Keratinocyte (primary cell): ENCODE results near the gene FHL1. TPM values are rescaled to one million over a fixed set of nuclear protein-coding genes. Genes with fewer than 3 reads are reported as not detected.

ENCODE experiments used
- DNase-seq: peaks from one replicate; pipeline ENCODE4 v3.0.0-alpha.2; 2011; ENCODE audit warnings: low read depth, missing footprints, low spot score
- FAIRE-seq: peaks from 2 replicates; lab custom pipeline; 2011; peaks lifted over from hg19 to GRCh38; lab: Jason Lieb, UNC
- H2AFZ ChIP-seq: 2 replicates; pipeline ENCODE4 v1.6.0; 2012; ENCODE audit warnings: low read length, control low read depth, inconsistent platforms; ENCODE audit not compliant: control insufficient read depth
- H3K27ac ChIP-seq: 2 replicates; pipeline ENCODE4 v1.5.1; 2011; ENCODE audit warnings: low read length; ENCODE audit not compliant: control insufficient read depth, insufficient read depth
- H3K27me3 ChIP-seq: 3 replicates; pipeline ENCODE4 v1.6.0; 2011; ENCODE audit warnings: low read length; ENCODE audit not compliant: control insufficient read depth, insufficient read depth; ENCODE audit errors: extremely low read depth
- H3K36me3 ChIP-seq, 2 experiments: 2 replicates in 1 of 2; 3 replicates in 1 of 2; pipeline ENCODE4 v1.5.1; 2011; ENCODE audit warnings: low read length in 2 of 2, mild to moderate bottlenecking in 1 of 2; ENCODE audit not compliant: control insufficient read depth in 2 of 2, insufficient read depth in 2 of 2; ENCODE audit errors: extremely low read depth in 1 of 2
- H3K4me1 ChIP-seq: 3 replicates; pipeline ENCODE4 v1.5.1; 2011; ENCODE audit warnings: low read length; ENCODE audit not compliant: control insufficient read depth, insufficient read depth; ENCODE audit errors: extremely low read depth
- H3K4me2 ChIP-seq: 3 replicates; pipeline ENCODE4 v1.6.0; 2011; ENCODE audit warnings: low read depth, low read length; ENCODE audit not compliant: control insufficient read depth, insufficient read depth; ENCODE audit errors: extremely low read depth
- H3K4me3 ChIP-seq, 3 experiments: fragments of 200-600 bp in 1 of 3; sonication (generic) in 1 of 3; 2 replicates in 2 of 3; 3 replicates in 1 of 3; pipeline ENCODE4 v1.5.1; 2011 to 2016; ENCODE audit warnings: low read length in 3 of 3, mild to moderate bottlenecking in 3 of 3, control low read depth in 2 of 3, inconsistent platforms in 1 of 3, low read depth in 1 of 3, mixed read lengths in 1 of 3, mixed run types in 1 of 3, moderate library complexity in 1 of 3; ENCODE audit not compliant: control insufficient read depth in 2 of 3, insufficient read depth in 2 of 3; ENCODE audit errors: extremely low read depth in 1 of 3
- H3K79me2 ChIP-seq: 2 replicates; pipeline ENCODE4 v1.6.0; 2012; ENCODE audit warnings: low read length; ENCODE audit not compliant: control insufficient read depth, insufficient read depth
- H3K9ac ChIP-seq: 3 replicates; pipeline ENCODE4 v1.6.0; 2011; ENCODE audit warnings: low read length; ENCODE audit not compliant: control insufficient read depth, insufficient read depth; ENCODE audit errors: extremely low read depth
- H3K9me1 ChIP-seq: 3 replicates; pipeline ENCODE4 v1.6.0; 2011; ENCODE audit warnings: low read length; ENCODE audit not compliant: control insufficient read depth, insufficient read depth; ENCODE audit errors: extremely low read depth
- H3K9me3 ChIP-seq: 2 replicates; pipeline ENCODE4 v1.5.1; 2012; ENCODE audit warnings: low read depth, low read length; ENCODE audit not compliant: control insufficient read depth
- H4K20me1 ChIP-seq: 3 replicates; pipeline ENCODE4 v1.6.0; 2011; ENCODE audit warnings: low read length; ENCODE audit not compliant: control insufficient read depth, insufficient read depth; ENCODE audit errors: extremely low read depth
- EZH2 ChIP-seq: IDR thresholded peaks from one replicate; pipeline ENCODE4 v1.6.1; 2012; ENCODE audit warnings: inconsistent platforms, mild to moderate bottlenecking, low read length, moderate library complexity
- dilution Hi-C: fragments of 300-500 bp; cut with MboI; formaldehyde crosslinking; loops from one replicate; pipeline ENCODE4 v1.7.0; 2020; ENCODE audit warnings: low sequenced_read_pairs; ENCODE audit not compliant: extremely low pct_ligation_motif_present
- polyA plus RNA-seq, 5 experiments: library from polyadenylated mRNA; depleted of rRNA in 3 of 5; stranded (reverse) in 3 of 5; stranded (forward) in 1 of 5; unstranded in 1 of 5; fragments of >200 nt; gene quantifications; 1 replicate in 1 of 5; 2 replicates in 3 of 5; 3 replicates in 1 of 5; pipeline versions ENCODE4 v1.2.1 to v1.2.3, GENCODE V29; 2011 to 2012; ENCODE audit warnings: missing spikeins in 2 of 5, low read depth in 1 of 5, low replicate concordance in 1 of 5
- TF ChIP-seq, protein P1 (sequence below), 3 experiments: IDR thresholded peaks in 1 of 3; conservative IDR thresholded peaks in 1 of 3; optimal IDR thresholded peaks in 1 of 3; 2 replicates in 2 of 3; 3 replicates in 1 of 3; pipeline versions ENCODE3 to v1.5.1; 2011; ENCODE audit warnings: low read length in 3 of 3, mild to moderate bottlenecking in 3 of 3, moderate library complexity in 2 of 3, control low read depth in 1 of 3, inconsistent platforms in 1 of 3; ENCODE audit not compliant: insufficient read depth in 2 of 3; ENCODE audit errors: extremely low read depth in 1 of 3

The FHL1 gene
- polyA plus RNA-seq, 1 donor (not counting 4 experiments of a cell fraction or from before 2014, with no cell fraction given), result 203 TPM

DNA sequence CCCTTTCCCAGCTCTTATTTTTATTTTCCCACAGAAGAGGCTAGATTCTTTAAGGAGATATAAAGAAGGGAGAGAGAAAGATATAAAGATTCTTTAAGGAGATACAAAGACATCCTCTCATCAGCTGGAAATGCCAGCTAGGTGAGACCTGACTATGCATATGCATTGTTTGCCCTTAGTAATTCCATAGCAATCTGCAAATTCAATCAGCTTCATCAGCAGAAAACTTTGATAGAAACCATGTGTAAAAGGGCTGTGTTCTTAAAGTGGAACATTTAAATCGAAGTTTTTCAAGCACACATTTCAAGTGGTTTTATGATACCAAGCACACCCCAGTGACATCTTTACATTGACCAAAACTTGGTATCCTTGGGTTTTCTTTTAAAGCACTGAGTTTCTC lies 24.1 kb downstream of the FHL1 start:
- Histone ChIP-seq H3K4me2 (no peak overlapping the region), H3K79me2 (peaks cover 38% of the 10 kb centered on the region), H2AFZ (no peak overlapping the region), H3K9me3 (no peaks in the 10 kb centered on the region), H3K4me1 (peaks cover 7% of the 10 kb centered on the region), H3K27ac (no peak overlapping the region), H3K9me1 (no peaks in the 10 kb centered on the region), H3K4me3 (no peak overlapping the region), H3K27me3 (no peaks in the 10 kb centered on the region), H3K9ac (no peak overlapping the region), H4K20me1 (no peaks in the 10 kb centered on the region), H3K36me3 (peaks cover 0 to 7% of the 10 kb centered on the region in 2 experiments)
- dilution Hi-C loops, result no loop called here
- no peak for TF ChIP-seq EZH2
- DNase-seq (no peak), FAIRE-seq (no peak)

DNA sequence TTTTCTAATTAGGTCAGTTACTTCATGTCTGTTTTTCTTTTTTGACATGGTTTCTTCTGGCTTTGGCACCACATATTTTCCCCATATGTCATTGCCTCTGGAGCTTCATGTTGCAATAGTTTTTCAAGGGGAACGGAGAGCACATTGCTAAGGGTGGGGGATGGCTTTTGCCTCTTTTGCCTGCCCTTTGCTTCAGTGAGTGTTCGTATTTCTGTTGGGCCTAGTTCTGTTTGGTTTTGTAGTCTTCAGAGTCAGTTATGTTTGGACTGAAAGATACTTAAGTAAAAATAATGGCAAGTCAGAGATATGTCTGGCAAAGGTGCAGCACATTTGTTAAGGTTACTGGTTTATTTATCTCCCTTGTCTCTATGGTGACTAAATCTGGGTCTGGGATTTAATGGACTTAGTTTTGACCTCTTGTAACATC lies 29.1 kb downstream of the FHL1 start:
- Histone ChIP-seq H4K20me1 (no peaks in the 10 kb centered on the region), H3K9ac (no peak overlapping the region), H3K36me3 (peaks cover 0 to 4% of the 10 kb centered on the region in 2 experiments), H3K9me3 (no peaks in the 10 kb centered on the region), H3K4me2 (peak overlapping the region; percentile 6), H3K79me2 (peaks cover 7% of the 10 kb centered on the region), H3K4me1 (peaks cover 10% of the 10 kb centered on the region), H3K27ac (no peak overlapping the region), H2AFZ (no peak overlapping the region), H3K9me1 (no peaks in the 10 kb centered on the region), H3K27me3 (no peaks in the 10 kb centered on the region), H3K4me3 (no peak overlapping the region)
- FAIRE-seq (peak; percentile 5), DNase-seq (no peak)
- dilution Hi-C loops, result no loop called here
- no peak for TF ChIP-seq EZH2
- TF ChIP-seq, protein P1, sequence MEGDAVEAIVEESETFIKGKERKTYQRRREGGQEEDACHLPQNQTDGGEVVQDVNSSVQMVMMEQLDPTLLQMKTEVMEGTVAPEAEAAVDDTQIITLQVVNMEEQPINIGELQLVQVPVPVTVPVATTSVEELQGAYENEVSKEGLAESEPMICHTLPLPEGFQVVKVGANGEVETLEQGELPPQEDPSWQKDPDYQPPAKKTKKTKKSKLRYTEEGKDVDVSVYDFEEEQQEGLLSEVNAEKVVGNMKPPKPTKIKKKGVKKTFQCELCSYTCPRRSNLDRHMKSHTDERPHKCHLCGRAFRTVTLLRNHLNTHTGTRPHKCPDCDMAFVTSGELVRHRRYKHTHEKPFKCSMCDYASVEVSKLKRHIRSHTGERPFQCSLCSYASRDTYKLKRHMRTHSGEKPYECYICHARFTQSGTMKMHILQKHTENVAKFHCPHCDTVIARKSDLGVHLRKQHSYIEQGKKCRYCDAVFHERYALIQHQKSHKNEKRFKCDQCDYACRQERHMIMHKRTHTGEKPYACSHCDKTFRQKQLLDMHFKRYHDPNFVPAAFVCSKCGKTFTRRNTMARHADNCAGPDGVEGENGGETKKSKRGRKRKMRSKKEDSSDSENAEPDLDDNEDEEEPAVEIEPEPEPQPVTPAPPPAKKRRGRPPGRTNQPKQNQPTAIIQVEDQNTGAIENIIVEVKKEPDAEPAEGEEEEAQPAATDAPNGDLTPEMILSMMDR (optimal IDR thresholded peaks at IDR 0.05 in 1 of 3, IDR thresholded peaks at IDR 0.05 in 1 of 3, conservative IDR thresholded peaks at IDR 0.05 in 1 of 3; ENCODE audit: extremely low read depth in 1 of 3, insufficient read depth in 2 of 3, low read length in 3 of 3), result no peak

DNA sequence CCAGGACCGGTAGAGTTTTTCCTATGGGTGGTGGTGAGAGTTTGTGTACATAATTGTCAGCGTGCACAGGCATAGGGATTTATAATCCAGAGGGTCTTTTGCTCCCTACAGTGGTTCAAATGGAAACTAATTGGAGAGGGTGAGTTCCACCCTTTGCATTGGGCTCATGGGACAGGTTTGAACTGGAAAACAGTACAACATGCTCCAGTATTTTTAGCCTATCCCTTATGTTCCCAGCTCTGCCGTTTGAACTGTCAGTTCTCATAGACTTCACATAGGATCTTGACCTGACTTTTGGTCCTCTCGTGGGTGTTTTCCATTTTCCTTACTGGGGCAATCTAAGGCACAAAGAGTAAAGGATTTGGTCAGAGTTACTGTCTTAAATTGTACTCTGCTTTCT lies 31.8 kb downstream of the FHL1 start:
- Histone ChIP-seq H3K4me1 (peaks cover 10% of the 10 kb centered on the region), H3K9ac (no peak overlapping the region), H4K20me1 (no peaks in the 10 kb centered on the region), H2AFZ (no peak overlapping the region), H3K4me2 (no peak overlapping the region), H3K9me1 (no peaks in the 10 kb centered on the region), H3K9me3 (no peaks in the 10 kb centered on the region), H3K27me3 (no peaks in the 10 kb centered on the region), H3K4me3 (no peak overlapping the region), H3K79me2 (peaks cover 4% of the 10 kb centered on the region), H3K36me3 (peaks cover 0 to 4% of the 10 kb centered on the region in 2 experiments), H3K27ac (no peak overlapping the region)
- TF ChIP-seq, protein P1 (optimal IDR thresholded peaks at IDR 0.05 in 1 of 3, IDR thresholded peaks at IDR 0.05 in 1 of 3, conservative IDR thresholded peaks at IDR 0.05 in 1 of 3; ENCODE audit: extremely low read depth in 1 of 3, insufficient read depth in 2 of 3, low read length in 3 of 3), result no peak
- TF ChIP-seq EZH2, result no peak
- dilution Hi-C loops, result no loop called here
- FAIRE-seq (no peak), DNase-seq (no peak)
